Activated CD4-positive, alpha-beta T cell treated with anti-CD3 and anti-CD28 coated beads, Interleukin-2, amount 50 U/mL, for 16 hours (primary cell): Measurements from ENCODE around the gene GPRC5D.

Experiments
- DNase-seq: peaks from one replicate; pipeline ENCODE4 v3.0.0-alpha.2; 2020

Gene GPRC5D

GRCh38 chr12:12952036-12952435 is at the start of gene GPRC5D:
GPRC5D (minus strand) TSS chr12:12952170; CDS start chr12:12950384, 1,786 bp downstream.
- no peak for DNase-seq

DNA sequence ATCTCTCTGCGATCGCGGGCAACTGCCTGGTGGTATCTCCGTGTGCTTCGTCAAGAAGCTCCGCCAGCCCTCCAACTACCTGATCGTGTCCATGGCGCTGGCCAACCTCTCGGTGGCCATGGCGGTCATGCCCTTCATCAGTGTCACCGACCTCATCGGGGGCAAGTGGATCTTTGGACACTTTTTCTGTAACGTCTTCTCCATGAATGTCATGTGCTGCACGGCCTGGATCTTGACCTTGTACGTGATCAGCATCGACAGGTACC is 49.7 kb upstream of the GPRC5D start:
- no peak for DNase-seq

- DNase-seq, result peak; percentile 31
Observed at GRCh38 chr12:13000925-13001774, 49.2 kb upstream of the GPRC5D start.

DNA sequence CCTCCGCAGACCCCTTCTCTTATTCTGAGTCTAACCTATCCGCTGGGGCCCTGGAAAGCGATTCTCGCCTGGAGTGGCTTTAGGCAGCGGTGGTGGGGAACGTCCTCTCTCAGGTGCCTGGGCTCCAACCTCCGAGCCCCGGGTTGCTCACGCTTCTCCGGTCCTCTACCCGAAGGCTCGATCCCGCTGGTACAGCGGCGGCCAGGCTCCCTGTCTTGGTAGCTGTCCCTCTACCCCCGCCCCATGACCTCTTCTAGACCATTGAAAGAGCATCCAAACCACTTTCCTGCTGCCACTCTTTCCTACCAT is 48.6 kb upstream of the GPRC5D start:
- no peak for DNase-seq

DNA sequence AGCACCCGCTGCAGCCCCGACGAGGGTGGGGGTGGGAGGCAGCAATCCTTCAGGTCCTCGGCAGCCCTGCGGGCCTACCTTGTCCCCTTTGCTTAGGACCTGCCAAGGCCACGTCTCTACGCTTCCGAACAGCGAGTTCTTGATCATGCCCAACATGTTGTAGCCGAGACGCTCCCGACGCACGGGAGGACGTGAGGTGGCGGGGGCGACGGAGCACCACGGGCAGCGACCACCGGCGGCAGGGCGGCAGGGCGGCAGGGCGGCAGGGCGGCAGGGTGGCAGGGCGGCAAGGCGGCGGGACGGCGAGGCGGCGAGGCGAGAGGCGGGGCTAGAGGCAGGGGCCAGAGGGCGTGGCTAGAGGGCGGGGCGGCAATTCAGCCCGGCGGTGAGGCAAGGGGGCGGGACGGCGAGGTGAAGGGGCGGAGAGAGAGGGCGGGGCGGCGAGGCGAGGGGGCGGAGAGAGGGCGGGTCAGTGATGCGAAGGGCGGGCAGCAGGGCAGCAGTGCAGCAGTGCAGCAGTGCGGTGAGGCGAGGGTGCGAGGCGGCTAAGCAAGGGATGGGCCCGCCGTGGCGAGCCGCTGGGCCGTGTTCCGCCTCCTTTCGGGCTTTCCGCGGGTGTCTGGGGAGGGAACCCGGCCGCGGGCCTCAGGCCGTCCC is 48.1 kb upstream of the GPRC5D start, which contains the start of gene HEBP1:
Gene HEBP1 (minus strand): TSS at position 307 of the 657 bp plus-strand sequence. CDS start 151 bp downstream, at position 156.
- peak; percentile 96 for DNase-seq

- DNase-seq, result no peak
Observed at GRCh38 chr12:12999271-12999958, 47.4 kb upstream of the GPRC5D start.

- no peak for DNase-seq
Observed at GRCh38 chr12:12998248-12998647, 46.3 kb upstream of the GPRC5D start.

GRCh38 chr12:12997734-12998133 is 45.8 kb upstream of the GPRC5D start:
- no peak for DNase-seq

DNA sequence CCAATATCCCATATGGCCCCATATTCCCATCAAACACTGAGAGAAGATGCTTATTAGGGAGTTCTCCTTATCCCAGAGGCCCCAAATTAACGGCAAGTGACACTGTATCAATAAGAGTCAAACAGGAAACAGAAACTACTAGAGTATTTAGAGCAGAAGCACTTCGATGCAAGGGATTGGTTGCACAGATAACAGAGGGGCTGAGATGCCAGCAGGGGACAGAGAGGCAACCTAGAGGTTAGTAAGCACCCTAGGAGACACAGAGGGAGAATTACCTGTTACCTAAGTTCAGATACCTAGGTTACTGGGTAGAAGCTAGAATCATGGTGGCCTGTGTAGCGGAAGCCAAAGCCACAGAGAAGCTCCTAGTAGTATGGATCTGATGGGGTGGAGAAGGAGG is 45.2 kb upstream of the GPRC5D start:
- DNase-seq, result no peak

DNA sequence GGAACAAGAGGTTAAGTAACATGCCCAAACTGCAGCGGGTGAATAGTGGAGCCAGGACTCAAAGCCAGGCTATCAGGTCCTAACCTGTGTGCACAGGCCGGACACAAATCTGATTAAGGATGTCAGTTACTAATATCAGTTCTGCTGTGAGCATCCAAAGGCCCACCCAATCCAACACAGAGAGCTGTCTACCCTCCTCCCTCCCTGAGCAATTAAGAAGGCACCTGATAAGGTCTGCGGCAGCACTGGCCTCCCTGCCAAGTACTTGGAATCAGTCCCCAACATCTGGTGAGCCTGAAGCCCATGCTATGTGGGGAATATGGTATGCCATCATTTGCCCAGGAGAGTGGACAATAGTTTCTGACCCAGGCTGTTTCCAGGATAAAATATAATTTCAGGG is 44.2 kb upstream of the GPRC5D start:
- DNase-seq, result no peak

- no peak for DNase-seq
Observed at GRCh38 chr12:12995088-12995487, 43.1 kb upstream of the GPRC5D start.

DNA sequence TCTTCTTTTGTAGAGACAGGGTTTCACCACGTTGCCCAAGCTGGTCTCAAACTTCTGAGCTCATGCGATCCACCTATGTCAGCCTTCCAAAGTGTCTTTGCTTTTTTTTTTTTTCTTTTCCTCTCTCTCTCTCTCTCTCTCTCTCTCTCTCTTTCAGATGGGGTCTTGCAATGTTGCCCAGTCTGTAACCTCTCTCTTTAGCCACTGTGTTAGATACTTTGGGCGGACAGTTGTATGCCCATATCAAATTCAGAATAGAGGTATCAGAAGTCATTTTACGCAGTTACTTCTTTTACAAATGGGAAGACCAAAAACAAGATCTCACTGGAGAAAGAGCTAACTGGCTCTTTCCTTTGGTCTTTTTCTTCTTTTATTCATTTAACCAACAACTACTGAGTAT is 41.4 kb upstream of the GPRC5D start:
- DNase-seq, result no peak

- DNase-seq, result no peak
Observed at GRCh38 chr12:12992418-12993130, 40.6 kb upstream of the GPRC5D start.

GRCh38 chr12:12990700-12991468 is 38.9 kb upstream of the GPRC5D start:
- no peak for DNase-seq

- no peak for DNase-seq
Observed at GRCh38 chr12:12987421-12987820, 35.5 kb upstream of the GPRC5D start.

DNA sequence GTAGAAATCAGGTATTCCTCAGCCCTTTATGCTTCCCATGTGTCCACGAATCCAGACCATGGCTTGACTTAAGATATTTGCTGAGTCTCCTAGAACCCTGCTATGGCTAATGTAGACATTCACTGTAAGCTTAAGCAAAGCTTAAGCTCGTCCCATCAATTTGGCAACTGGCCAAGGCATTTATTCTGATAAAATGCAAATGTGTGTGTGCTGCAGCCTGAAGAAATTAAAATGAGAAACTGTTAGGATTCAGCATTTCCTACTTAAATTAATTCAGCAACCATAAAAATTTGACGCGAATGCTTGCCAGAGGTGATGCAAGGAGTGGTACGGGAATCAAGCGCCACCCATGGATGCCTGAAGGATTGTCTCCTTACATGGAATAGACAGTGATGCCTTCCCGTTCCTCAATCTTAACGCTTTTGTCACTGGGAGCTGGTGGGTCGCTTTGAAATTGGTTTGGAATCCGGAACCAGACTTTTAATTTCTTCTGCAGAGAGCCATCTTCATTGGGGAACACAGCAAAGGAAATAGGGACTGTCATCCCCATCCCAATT is 34.9 kb upstream of the GPRC5D start:
- DNase-seq, result no peak

GRCh38 chr12:12985817-12986408 is 33.9 kb upstream of the GPRC5D start:
- peak; percentile 8 for DNase-seq

DNA sequence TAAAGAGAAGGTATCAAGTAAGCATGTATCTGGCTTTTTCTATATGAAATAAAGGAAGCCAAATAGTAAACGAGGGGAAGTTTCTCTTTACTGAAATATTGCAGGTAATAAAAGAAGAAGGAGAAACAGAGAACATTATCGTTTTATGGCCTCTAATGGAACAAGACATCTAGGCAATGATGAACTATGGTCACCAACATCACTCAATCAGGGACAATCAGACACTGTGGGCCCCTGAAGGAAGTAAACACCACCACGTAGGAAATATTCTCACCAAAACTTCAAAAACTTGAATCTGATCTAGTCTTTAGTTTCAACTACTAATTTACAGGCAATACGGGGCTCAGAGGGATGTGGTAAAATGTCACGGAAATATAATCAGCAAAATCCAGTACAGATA is 32.2 kb upstream of the GPRC5D start:
- no peak for DNase-seq

GRCh38 chr12:12983420-12984035 is 31.6 kb upstream of the GPRC5D start:
- DNase-seq, result peak; percentile 23

DNA sequence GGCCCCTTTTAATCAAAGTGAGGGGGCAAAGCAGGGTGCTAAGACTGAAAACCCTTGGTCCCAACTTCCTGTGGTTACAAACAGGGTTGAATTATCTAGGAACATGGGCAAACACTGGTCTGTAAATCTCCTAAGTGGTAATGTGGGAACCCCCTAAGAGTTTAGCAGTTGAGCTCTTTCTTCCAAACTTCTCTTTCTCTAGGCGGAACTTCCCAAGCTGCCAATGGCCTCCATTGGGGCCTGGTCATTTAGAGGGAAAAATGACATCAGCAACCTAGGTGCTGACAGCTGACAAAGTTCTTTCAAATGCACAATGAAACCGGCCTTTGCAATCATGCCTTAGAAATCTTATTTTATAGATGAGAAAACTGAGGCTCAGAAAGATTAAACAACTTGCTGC is 30.4 kb upstream of the GPRC5D start:
- no peak for DNase-seq

DNA sequence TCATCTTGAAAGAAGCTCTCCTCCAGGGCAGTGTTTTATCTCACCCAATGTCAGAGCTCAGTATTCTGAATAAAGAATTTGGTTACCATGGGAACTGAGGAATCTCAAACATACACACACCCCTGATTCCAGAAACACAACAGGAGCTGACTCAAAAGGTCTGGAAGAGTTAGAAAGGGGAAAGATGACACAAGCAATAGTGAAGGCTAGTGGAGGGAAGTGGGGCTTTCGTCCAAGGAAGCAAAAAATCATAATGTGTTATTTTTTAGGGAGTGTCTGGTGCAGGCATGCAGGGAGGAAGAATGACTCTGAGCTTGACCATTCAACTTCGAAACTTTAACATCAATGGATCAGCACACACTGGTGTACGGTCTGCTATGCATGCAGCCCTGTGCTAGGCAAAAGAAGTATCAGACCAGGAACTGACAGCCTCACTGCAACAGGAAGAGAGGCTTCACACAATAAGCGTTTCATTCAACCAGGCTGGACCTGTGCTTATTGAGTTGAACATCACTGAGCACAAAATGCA is 27.8 kb upstream of the GPRC5D start:
- DNase-seq, result no peak
